Peyer's patch (tissue), 4 donors: ENCODE results near the gene FARS2.

Experiments used
- CTCF ChIP-seq, 6 experiments: fragments of 450-650 bp in 4 of 6; fragments of 200-600 bp in 2 of 6; sonication (generic) in 1 of 6; IDR thresholded peaks; one replicate each; pipeline ENCODE4 v1.5.1; 2017 to 2019; ENCODE audit warnings: antibody characterized with exemption in 6 of 6, mild to moderate bottlenecking in 3 of 6, moderate library complexity in 1 of 6
- POLR2A ChIP-seq, 2 donors: fragments of 450-650 bp; IDR thresholded peaks; one replicate each; pipeline ENCODE4 v1.5.1; 2017; ENCODE audit warnings: antibody characterized with exemption in 2 of 2, mild to moderate bottlenecking in 2 of 2, moderate library complexity in 2 of 2

GRCh38 chr6:5745081-5745480 is 483.8 kb downstream of the FARS2 start:
- TF ChIP-seq CTCF (IDR thresholded peaks at IDR 0.05) (no peak), POLR2A (IDR thresholded peaks at IDR 0.05) (no peak)
